Measurements from ENCODE around the gene SLC4A1.

The SLC4A1 gene

GRCh38 chr17:44203731-44204440, 64.0 kb downstream of the SLC4A1 start:
- FAIRE-seq = no peak

DNA sequence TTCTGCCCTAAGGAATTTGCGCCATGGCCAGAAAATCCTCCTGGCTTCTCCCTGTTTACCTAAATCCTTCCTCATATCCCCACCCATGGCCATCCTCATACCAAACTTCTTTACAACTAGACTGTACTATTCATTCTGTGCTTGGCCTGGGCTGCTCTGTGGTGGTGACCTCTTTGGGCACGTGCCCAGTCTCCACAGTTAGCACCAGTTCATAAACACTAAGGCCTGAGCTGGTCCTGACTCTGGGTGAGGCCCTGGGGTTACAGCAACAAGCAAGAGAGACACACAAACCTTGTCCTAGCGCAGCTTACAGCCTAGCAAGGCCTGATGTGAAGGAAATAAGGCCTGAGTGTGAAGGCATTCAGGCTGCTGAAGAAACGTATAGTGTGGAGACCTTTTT, 65.2 kb downstream of the SLC4A1 start:
- no peak for FAIRE-seq

DNA sequence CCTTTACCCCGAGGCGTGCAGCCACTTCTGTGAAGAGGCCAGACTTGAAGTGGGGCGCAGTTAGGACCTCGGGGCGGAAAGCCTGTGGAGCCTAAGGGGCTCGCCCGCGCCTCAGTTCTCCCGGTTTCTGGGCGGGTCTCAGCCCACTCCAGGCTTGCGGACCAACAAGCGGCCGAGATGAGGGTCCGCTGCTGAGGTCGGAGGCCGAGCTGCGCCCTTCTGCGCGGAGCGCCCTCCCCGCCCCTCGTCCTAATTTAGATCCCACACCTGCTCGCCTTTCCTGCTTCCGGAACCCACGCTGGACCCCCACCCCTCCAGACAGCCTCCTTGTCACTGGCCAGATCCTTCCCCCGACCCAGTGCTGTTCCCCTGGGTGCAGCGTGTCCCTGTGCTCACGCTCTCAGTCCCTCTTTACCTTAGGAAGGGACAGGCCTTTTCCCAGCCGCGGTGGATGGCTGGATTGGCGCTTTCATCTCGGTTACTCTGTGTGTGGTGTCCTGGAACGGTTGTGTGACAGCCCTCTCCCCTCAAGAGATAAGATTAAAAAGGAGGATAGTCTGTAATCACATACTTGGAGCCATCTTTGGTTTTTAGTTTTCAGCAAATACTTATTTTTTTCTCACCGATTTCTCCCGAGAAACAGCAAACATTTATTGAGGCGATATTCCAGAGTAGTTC, 67.3 kb downstream of the SLC4A1 start:
- no peak for FAIRE-seq

DNA sequence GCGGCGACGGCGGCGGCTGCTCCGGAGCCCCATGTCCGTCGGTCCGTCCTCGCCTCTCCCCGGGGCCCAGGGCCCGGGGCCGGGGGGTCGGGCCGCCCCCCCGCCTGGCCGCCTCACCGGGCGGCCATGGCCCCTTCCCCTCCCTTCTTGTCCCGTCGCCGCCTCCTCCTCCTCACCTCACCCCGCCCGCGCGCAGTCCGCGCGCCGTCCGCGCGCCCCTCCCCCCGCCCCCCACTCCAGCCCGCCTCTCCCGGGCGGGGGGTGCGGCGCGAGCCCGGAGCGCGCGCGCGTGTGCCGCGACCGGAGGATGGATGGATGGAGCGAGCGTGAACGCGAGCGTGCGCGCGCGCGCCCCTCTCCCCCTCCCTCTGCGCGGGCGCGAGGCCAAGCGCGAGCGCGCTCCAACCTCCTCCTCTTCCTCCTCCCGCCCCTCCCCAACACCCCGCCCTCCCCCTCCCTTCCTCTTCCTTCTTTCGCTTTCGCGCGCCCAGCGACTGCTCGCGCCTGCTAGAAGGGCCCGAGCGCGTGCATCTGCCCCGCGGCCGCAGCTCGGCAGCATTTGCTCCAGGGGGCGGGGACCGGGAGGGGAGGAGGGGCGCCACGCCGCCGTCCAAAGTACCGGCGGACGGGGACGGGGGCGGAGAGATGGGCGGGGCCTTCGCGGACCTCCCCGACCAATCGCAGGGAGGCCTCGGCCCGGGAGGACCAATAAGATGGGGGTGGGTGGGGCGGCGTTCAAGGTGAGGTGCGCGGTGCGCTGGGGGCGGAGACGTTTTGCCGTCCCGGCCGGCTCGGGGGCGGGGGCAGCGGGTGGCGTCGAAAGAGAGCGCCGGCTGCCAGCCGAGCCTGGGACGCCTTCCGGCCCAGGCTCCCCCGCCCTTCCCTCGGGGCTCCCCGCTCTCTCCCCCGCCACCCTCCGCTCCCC, 68.1 kb downstream of the SLC4A1 start, which contains the start of gene ATXN7L3:
Gene ATXN7L3, minus strand, starts transcription at position 332 of the 925 bp plus-strand sequence. CDS start 1,814 bp downstream, outside the sequence.
- FAIRE-seq = no peak

GRCh38 chr17:44198721-44199552, 69.0 kb downstream of the SLC4A1 start:
- FAIRE-seq = no peak
